GF-D8 (cell line): ENCODE measurements around the gene TBX21.

ENCODE experiments used
- DNase-seq: peaks from one replicate; lab custom pipeline; 2025; lab: John Stamatoyannopoulos, UW

Gene TBX21, protein sequence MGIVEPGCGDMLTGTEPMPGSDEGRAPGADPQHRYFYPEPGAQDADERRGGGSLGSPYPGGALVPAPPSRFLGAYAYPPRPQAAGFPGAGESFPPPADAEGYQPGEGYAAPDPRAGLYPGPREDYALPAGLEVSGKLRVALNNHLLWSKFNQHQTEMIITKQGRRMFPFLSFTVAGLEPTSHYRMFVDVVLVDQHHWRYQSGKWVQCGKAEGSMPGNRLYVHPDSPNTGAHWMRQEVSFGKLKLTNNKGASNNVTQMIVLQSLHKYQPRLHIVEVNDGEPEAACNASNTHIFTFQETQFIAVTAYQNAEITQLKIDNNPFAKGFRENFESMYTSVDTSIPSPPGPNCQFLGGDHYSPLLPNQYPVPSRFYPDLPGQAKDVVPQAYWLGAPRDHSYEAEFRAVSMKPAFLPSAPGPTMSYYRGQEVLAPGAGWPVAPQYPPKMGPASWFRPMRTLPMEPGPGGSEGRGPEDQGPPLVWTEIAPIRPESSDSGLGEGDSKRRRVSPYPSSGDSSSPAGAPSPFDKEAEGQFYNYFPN

DNA sequence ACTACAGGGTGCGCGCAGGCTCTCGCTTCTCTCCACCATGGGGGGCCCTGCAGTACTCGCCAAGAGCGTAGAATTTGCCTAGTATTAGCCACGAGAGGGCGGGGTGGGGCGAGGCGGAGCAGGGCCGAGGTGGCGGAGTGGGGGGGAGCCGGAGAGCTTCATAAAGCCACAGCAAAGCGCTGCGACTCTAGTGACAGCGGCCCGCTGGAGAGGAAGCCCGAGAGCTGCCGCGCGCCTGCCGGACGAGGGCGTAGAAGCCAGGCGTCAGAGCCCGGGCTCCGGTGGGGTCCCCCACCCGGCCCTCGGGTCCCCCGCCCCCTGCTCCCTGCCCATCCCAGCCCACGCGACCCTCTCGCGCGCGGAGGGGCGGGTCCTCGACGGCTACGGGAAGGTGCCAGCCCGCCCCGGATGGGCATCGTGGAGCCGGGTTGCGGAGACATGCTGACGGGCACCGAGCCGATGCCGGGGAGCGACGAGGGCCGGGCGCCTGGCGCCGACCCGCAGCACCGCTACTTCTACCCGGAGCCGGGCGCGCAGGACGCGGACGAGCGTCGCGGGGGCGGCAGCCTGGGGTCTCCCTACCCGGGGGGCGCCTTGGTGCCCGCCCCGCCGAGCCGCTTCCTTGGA is at the start of gene TBX21:
Gene TBX21 (plus strand): TSS at position 190 of the 627 bp plus-strand sequence. CDS start 219 bp downstream, at position 409.
- peak; percentile 32 for DNase-seq

DNA sequence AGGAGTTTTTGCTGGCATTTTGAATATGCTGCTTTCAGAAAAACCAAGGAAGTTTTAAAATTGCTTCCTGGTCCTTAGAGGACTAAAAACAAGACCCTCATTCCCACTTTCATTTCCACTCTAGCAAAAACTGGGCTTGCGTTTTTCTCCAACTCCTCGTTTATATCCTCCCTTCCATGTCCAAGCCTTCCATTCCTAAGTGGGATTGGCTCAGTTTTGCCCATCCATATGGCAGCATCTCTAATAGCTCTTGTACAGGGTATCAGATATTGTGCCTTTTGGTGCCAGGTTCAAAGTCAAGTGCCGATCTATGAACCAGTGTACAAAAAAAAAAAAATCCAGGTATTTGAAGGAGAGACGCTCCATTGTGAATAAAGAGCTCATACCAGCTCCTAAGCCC is 49.0 kb upstream of the TBX21 start:
- no peak for DNase-seq

DNA sequence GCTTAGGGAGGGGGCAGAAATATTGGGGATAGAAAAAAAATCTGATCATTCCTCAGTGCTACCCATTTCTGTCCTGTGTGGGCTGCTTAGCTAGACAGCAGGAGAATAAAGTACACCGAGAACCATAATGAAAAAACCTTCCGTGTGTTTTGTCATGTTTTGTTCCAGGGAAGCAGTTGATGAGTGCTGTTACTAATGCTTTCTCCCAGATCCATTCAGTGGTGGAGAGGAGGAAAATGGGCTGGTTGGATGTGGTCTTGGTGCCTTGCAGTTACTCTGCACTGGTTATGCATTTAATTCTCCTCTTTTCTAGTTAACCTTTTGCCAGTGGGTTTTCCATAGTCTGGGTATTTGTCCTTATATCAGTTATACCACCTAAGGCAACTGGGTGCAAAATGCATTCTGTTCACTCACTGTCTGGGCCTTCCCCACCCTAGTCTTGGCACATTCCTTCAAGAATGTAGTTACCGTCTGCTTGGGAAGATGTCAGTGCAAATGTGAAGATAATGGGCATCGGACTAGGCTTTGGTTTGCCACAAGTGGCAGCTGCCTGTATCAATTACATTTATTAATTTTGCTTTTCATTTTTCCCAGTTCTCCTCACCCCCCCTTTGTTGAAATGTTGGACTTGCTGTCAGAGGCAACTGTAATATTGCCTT is 48.4 kb upstream of the TBX21 start:
- no peak for DNase-seq

DNA sequence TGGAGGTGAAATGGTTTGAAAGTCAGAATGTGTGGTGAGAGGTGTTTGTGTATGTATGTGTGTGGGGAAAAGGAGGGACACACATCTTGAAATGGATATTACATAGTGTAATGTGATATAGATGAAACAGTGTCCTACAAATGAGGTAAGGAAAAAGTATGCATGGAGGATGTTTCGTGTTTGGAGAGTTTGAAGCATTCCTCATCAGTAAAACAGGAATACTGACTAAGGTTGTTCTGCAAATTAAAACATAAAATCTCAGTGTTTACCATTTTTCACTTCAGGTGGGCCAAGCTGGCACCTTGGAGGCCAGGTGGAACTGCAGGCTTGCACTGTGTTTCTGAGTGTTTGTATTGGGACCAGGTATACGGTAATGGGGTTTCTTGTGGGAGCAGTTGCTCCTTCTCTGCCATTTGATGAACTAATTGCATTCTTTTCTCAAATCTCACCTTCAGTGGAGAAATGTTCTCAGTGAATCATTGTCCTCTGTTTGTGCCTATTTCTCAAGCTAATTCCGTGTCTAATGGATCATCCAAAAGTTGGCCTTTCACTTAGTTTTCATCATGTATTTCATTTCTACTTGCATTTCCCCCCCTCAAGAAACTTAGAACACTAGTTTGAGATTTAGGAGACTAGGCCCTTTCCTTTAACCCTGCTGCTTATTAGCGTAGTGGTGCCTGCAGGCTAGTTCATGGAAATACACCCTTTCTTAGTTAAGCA is 47.3 kb upstream of the TBX21 start:
- no peak for DNase-seq

DNA sequence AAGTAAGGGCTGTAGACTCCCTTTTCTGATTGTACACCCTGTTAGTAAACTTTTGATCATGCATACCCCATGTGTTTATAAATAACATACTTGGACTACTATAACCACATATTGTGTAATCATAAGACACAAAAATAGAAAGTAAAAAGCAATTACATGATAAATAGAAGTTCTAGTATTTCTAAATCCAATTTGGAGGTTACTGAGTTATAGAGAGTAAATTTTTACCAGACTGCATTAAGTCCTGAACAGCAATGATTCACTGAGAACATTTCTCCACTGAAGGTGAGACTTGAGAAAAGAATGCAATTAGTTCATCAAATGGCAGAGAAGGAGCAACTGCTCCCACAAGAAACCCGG is 46.8 kb upstream of the TBX21 start:
- DNase-seq: no peak

DNA sequence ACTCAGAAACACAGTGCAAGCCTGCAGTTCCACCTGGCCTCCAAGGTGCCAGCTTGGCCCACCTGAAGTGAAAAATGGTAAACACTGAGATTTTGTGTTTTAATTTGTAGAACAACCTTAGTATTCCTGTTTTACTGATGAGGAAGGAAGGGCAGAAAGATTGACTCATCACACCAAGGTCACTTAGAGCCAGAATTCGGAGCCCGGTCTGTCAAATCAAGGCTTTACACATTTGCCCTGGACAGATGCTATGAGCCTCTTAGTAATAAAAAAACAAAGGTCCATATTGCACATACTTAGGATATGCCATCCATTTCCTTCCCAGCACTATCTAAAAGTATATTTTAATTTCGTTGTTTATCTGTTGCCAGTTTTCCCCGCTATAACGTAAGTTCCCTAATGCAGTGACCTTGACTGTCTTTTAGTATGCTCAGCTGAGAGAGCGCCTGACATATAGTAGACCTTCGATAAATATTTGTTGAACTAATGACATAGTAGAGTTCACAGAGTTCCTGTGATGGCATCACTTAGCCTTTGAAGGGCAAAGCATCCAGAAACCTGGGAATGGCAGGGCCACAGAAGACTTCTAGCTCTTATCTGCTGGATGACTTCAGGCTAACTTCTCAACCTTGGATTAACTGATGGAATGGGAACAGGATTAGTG is 46.2 kb upstream of the TBX21 start:
- no peak for DNase-seq

DNA sequence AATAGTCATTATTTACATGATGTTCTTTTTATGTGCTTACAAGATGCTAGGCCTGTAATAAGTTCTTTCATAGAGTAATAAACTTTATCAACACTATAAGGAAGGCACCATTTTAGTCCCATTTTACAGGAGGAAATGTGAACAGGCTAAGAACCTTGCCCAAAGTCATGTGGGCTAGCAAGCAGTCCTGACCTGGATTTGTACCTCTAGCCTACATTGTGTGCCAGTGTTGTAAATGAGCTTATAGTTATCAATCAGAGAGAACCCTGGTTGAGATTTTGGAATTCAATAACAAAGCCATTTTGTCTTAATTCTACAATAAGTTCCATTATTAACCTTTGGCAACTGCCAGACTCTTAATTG is 45.7 kb upstream of the TBX21 start:
- DNase-seq: no peak

DNA sequence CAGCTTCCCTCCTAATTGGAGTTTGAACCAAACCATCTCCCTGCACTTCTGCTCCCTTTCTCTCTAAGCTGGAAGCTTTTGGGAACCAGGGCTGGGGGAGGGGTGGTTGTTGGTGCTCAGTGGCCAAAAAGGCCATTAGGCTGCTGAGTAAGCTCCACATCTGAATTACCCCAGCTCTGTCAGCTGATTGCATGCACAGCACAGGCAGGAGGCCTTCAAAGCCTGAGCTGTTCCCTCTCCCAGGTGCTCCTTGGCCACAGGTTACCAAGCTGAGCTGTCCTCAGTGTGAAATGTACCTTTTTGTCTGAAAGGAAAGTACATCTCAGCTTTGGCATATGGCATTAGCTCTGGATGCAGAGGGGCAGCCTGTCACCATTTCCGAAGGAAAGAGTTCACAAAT is 45.3 kb upstream of the TBX21 start:
- DNase-seq: no peak

DNA sequence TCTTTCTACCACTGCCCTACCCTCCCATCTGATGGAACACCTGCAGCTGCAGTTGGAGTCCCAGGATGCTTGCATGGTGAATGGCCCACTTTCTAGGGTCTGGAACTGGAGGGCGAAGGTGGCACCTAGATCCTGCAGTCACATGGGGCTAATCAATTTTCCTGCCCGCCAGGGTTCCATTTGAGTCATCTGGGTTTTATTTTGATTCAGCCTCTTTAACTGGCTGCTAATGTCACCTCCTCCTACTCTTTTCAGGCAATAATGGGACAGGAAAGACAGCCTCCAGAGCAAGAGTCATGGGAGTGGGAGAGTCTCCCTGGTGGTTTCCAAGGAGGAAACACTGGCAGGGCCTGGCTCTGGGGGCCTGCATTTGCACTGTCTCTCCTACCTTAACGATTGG is 42.9 kb upstream of the TBX21 start:
- no peak for DNase-seq

DNA sequence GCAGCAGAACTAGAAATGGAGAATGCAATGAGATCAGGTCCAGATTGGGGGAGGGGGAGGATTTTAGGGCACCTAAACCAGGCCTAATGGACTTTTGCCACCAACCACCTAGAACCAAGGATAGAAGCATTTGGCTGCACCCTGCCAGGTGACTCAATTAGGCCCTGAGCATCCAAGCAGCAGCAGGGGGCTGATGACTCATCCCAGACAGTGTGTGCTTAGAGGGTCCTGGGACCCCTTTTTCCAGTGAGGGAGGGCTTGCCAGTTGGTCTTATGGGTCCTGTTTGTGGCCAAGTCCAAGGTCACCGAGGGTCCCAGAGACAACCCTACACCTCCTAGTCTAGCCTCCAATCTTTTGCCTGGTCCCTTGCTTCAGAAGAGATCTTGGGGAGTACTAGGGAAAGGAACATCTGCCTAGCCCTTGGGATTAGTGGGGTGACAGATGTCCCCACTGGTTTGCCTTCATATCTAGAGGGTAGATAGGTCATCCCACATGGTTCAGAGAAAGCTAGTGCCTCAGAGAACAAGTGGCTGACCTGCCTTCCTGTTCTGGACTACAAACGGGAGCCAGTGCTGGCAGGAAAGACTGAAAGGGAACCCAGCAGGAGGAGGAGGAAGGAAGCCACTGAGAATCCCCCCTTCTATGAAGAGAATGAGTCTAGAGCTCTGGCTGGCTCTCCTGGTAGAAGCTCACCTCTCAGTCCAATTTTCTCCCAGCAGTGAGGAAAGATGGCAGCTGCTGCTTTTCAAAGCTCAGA is 40.7 kb upstream of the TBX21 start:
- DNase-seq: no peak

DNA sequence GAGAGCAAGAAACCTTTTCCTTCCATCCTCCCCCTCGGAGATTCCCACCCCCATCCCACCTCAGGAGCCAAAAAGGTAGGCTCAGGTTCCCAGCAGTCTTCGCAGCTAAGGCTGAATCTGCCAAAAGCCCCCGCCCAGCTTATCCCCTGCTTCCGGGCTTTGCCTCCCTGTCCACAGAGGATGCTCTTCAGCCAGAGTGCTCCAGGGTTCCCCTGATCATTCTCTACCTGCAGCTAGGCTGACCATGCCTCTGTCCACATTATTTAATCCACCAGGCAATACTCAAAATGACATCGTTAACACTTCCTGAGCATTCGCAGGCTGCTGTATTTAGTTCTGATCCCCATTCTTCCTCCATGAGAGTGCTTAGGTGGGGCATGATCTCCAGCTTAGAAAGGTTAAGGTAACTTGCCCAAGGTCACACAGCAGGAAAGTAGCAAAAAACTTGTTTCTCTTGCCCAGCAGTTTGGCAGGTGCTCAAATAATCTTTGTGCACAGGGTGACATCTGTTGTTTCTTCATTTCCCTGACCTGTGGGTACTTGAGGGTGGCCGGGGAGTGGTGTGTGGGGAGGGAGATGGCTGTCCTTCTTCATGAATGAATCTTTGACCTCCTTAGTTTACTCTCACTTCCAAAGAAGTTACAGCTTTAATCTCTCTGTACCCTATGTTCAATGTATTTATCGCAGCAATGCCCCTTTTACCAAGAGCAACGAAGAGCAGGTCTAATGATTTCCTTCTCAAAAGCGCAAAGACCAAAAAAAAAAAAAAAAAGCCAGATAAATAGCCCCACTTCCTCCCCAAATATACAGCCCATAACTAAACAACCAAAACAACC is 39.9 kb upstream of the TBX21 start:
- peak; percentile 30 for DNase-seq

DNA sequence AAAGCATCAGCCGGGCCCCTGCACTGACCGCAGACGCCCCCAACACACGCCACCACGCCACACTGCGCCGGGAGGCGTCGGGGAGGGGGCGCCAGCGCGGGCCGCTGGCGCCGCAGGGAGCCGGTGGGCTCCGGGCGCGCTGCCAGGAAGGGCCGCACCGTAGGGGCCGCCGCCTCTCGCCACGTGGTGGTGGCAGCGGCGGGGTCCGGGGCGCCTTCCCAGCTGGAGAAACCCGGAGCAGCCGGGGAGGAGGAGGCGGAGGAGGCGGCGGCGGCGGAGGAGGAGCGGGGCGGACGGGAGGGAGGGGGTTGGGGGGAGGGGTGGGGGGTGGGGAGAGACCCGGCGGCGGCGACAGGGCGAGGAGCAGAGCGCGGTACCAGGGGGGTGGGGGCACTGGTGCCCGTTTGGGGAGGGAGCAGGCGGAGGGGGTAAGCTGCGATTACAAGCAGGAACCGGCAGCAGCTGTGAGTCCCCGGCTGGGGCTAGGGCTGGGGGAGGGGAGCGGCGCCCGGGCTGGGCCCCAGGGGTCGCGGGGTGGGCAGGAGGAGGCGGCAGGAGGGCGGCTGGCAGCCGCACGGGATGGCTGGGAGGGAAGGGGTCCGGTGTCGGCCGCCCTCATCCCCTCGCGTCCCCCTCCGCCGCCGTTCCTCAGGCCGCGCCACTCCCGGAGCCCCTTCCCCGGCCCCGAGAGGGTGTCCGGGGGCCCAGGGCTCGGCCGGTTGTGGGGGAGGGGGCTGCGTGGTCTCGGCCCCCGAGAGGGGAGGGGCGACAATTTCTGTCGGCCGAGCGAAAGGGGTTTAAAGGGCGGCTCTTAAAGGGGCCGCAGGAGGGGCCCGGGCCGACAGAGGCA is 39.1 kb upstream of the TBX21 start, which contains the start of gene TBKBP1:
Gene TBKBP1 (plus strand): TSS at position 431 of the 850 bp plus-strand sequence. CDS start 1,952 bp downstream, outside the sequence.
- DNase-seq: peak; percentile 53

DNA sequence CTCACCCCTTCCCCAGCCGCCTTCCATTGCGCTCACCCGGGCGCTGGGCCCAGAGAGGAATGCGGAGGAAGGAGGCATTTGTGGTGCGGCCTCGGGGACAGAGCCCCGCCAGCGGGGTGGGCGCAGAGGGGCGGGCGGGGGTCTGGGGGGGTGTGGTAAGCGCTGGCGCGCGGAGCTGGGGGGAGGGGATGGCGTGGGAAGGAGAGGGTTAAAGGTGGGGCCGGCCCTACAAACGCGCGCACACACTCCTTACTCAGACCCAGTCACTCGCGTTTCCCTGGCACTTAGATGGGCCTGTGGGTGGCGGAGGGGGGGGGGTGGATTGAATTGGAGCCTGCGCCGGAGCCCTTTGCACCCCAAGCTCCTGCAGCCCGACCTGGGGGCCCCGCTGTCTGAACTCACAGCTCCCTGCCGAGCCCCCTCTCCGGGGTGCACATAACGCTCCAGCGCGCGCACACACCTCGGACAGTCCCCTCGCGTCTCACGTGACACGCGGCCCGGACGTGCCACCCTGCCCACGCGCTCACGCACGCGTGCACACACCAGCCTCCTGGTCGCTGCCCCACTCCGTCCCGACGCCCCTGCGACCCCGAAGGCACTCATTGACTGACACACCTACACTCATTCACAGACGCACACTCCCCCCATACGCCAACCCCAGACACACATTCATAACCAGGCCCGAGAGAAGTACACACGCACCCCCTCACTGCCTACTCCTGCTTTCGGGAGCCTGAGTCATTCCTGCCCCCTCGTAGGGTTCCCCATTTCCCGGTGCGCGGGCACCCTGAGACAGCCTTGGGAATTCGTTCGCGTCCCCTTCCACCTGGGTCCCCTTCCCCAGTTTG is 38.2 kb upstream of the TBX21 start:
- DNase-seq: peak; percentile 65

DNA sequence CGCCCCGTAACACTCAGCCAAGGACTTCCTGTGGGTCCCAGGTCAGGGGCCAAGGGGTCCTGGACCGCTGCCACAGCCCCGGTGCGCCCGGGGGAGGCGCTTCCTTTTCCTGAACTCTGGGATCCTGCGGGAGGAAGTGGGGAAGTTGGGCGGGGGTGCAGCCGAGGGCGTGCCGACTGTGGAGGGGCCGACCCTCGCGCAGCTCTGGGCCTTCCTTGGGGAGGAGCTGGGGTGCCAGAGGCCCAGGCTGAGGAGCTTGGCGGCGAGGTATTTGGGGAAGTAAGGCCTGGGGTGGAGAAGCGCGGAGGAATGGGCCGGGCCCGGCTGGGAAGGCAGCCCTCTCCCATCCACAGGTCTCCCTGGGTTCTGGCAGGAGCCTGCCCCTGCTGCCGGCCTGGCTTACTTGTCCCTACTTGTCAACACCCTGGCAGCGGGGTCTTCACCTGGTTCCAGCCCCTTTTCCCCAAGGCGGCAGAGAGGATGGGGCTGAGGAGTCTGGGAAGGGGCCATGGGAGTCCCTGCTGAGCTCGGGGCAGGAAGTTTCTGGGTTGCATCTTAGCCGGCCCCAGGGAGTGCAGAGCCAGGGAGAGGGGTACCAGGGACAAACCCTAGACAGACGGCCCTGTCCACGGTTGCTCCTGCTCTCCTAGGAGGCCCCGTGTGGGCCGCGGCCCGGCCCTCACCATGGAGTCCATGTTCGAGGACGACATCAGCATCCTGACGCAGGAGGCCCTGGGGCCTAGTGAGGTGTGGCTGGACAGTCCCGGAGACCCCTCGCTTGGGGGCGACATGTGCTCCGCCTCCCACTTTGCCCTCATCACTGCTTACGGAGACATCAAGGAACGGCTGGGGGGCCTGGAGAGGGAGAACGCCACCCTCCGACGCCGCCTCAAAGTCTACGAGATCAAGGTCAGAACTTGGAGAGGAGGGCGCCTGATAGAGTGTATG is 37.3 kb upstream of the TBX21 start:
- DNase-seq: peak; percentile 73

DNA sequence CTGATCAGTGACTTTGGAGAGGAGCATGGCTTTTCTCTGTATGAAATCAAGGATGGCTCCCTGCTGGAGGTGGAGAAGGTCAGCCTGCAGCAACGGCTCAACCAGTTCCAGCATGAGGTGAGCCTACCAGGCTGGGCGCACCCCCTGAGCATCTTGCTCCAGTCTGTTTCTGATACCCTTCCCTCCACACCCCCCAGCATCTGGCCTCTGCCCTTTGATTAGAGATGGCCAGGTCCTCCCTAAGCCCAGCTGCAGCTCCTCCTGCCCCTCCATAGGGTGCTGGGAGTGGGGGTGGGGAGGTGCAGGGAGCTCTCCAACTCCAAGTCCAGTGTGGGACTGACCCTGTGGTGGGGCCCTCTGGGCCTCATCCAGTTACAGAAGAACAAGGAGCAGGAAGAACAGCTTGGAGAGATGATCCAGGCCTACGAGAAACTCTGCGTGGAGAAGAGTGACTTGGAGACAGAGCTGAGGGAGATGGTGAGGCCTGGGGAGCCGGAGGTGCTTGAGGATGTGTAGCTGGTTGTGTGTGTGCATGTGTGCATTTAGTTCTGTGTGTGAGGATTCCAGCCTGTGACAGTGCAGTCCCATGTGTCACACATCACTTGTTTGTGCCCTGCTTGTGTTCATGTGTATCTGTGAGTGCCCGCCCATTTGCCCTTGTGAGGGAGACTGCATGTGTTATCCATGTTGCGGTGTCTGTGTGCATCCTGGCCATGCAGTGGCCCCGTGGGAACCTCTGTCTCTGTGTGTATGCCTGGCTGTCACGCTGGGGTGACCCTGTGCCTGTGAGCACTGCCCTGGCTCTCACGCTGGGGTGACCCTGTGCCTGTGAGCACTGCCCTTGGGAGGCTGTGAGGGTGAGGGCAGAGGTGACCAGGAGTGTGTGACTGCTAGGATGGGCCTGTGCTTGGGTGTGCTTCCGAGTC is 36.1 kb upstream of the TBX21 start:
- DNase-seq: no peak
